Endodermal cell (in vitro differentiated cells): ENCODE results near the gene ERCC6L. TPM values are rescaled to one million over a fixed set of nuclear protein-coding genes. Genes with fewer than 3 reads are reported as not detected.

Source experiments
- DNase-seq: peaks from one replicate; pipeline ENCODE4 v3.0.0-alpha.2; 2017
- H3K27ac ChIP-seq: 2 replicates; pipeline ENCODE4 v1.5.1; 2013; ENCODE audit warnings: mild to moderate bottlenecking, low read depth, low read length, moderate library complexity
- H3K27me3 ChIP-seq: 2 replicates; pipeline ENCODE4 v1.6.1; 2013; ENCODE audit warnings: mild to moderate bottlenecking, low read length, moderate library complexity; ENCODE audit not compliant: insufficient read depth, control insufficient read depth, poor library complexity, severe bottlenecking
- H3K36me3 ChIP-seq: 2 replicates; pipeline ENCODE4 v1.7.0; 2013; ENCODE audit warnings: mild to moderate bottlenecking, low read length, moderate library complexity; ENCODE audit not compliant: control insufficient read depth, insufficient read depth
- H3K4me1 ChIP-seq: one replicate; pipeline ENCODE4 v1.7.0; 2013; ENCODE audit warnings: low read length; ENCODE audit not compliant: control insufficient read depth, insufficient read depth
- H3K4me3 ChIP-seq: 2 replicates; pipeline ENCODE4 v1.5.1; 2013; ENCODE audit warnings: mild to moderate bottlenecking, low read length, moderate library complexity
- H3K9ac ChIP-seq: 2 replicates; pipeline ENCODE4 v1.6.1; 2013; ENCODE audit warnings: mild to moderate bottlenecking, low read length, moderate library complexity; ENCODE audit not compliant: poor library complexity, severe bottlenecking; ENCODE audit errors: extremely low read depth
- H3K9me3 ChIP-seq: 2 replicates; pipeline ENCODE4 v1.6.1; 2013; ENCODE audit warnings: mild to moderate bottlenecking, low read length, moderate library complexity; ENCODE audit not compliant: control insufficient read depth
- H3K27ac Mint-ChIP-seq: 2 replicates; pipeline ENCODE4 v1.8.0; 2020; ENCODE audit warnings: mixed read lengths
- H3K27me3 Mint-ChIP-seq: 2 replicates; pipeline ENCODE4 v1.8.0; 2021; ENCODE audit warnings: mild to moderate bottlenecking, mixed read lengths; ENCODE audit not compliant: insufficient read depth
- H3K36me3 Mint-ChIP-seq: 2 replicates; pipeline ENCODE4 v1.8.0; 2020; ENCODE audit warnings: low read depth, mixed read lengths
- H3K4me1 Mint-ChIP-seq: 2 replicates; pipeline ENCODE4 v1.8.0; 2020; ENCODE audit warnings: mixed read lengths
- H3K4me3 Mint-ChIP-seq: 2 replicates; pipeline ENCODE4 v1.8.0; 2020; ENCODE audit warnings: mild to moderate bottlenecking, moderate library complexity, mixed read lengths
- H3K9me3 Mint-ChIP-seq: 2 replicates; pipeline ENCODE4 v1.8.0; 2020; ENCODE audit warnings: mild to moderate bottlenecking, mixed read lengths
- WGBS, 2 experiments: methylation state at CpG; one replicate each; pipeline versions ENCODE4 v1.1.5 to v1.1.7; 2013; ENCODE audit warnings: missing lambda C conversion rate in 2 of 2, mixed read lengths in 1 of 2; ENCODE audit not compliant: insufficient coverage in 1 of 2, insufficient read length in 1 of 2; 5-methylcytosine and 5-hydroxymethylcytosine counted together
- total RNA-seq, 2 donors: library from RNA; stranded (reverse); fragmentation: NEBNext Ultra II Directional in 1 of 2; extraction: Animal tissue kit (Norgen Biotek cat#: 25700) in 1 of 2; gene quantifications; 2 replicates in 1 of 2; 3 replicates in 1 of 2; pipeline ENCODE4 v1.2.1, GENCODE V29; 2021
- TF ChIP-seq, protein P1 (sequence below): fragments of 200-600 bp; sonication (generic); conservative IDR thresholded peaks from 2 replicates; pipeline ENCODE4 v1.5.0; 2021; ENCODE audit warnings: antibody characterized with exemption, mild to moderate bottlenecking

ERCC6L gene
- total RNA-seq, 2 donors from 2014 or later: 11.3 to 17.9 TPM

DNA sequence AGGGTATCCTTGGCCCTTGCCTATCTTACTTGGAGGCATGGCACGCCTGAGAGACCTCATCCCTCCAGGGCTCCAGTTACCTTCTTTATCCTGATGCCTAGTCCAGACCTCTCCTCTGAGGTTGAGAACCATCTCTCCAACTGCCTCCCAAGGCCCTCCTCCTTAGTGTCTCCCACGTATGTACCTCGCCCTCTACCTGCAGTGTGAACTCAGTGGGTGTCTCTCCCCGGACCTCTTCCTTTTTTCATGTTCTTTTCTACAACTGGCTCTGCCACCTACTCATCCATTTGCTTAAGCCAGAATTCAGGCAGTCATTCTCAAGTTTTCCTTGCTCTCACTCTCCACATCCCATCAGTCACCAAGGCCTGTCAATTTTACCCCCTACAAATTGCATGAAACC, 21.6 kb upstream of the ERCC6L start:
- no peaks in the 10 kb centered on the region for H3K9me3 ChIP-seq
- Mint-ChIP-seq H3K27me3 (peaks cover 9% of the 10 kb centered on the region), H3K4me1 (peaks cover 20% of the 10 kb centered on the region), H3K9me3 (peaks cover 43% of the 10 kb centered on the region), H3K27ac (no peak overlapping the region), H3K36me3 (no peaks in the 10 kb centered on the region), H3K4me3 (no peak overlapping the region)
- no peak overlapping the region for H3K27ac ChIP-seq
- no peaks in the 10 kb centered on the region for H3K36me3 ChIP-seq
- H3K4me1 ChIP-seq: no peaks in the 10 kb centered on the region
- TF ChIP-seq, protein P1, sequence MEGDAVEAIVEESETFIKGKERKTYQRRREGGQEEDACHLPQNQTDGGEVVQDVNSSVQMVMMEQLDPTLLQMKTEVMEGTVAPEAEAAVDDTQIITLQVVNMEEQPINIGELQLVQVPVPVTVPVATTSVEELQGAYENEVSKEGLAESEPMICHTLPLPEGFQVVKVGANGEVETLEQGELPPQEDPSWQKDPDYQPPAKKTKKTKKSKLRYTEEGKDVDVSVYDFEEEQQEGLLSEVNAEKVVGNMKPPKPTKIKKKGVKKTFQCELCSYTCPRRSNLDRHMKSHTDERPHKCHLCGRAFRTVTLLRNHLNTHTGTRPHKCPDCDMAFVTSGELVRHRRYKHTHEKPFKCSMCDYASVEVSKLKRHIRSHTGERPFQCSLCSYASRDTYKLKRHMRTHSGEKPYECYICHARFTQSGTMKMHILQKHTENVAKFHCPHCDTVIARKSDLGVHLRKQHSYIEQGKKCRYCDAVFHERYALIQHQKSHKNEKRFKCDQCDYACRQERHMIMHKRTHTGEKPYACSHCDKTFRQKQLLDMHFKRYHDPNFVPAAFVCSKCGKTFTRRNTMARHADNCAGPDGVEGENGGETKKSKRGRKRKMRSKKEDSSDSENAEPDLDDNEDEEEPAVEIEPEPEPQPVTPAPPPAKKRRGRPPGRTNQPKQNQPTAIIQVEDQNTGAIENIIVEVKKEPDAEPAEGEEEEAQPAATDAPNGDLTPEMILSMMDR: no peak
- no peak overlapping the region for H3K4me3 ChIP-seq
- H3K9ac ChIP-seq: no peak overlapping the region
- DNase-seq: no peak
- H3K27me3 ChIP-seq: no peaks in the 10 kb centered on the region
- WGBS, 2 experiments: 91 to 100% methylated on average over 1 to 4 of the region's 4 CpGs

DNA sequence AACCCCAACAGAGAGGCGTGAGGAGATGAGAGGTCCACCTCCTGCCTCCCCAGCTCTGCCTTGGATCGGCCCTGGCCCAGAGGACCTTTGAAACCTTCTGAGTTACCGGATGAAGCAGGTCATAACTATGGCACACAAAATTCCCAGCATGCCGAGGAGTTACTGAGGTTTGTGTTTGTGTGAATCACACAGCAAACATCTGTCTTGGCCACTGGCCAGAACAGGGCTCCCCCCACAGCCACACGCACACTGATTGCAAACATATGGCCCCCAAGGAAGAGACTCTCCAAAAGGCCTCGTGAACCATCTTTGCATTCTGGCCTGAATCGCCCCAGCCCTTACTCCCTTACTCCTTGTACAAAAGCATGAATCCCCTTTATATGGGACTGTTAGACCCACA, 19.3 kb upstream of the ERCC6L start:
- no peaks in the 10 kb centered on the region for H3K27me3 ChIP-seq
- Mint-ChIP-seq H3K36me3 (no peaks in the 10 kb centered on the region), H3K27ac (no peak overlapping the region), H3K4me3 (no peak overlapping the region), H3K4me1 (peaks cover 32% of the 10 kb centered on the region), H3K9me3 (peaks cover 48% of the 10 kb centered on the region), H3K27me3 (peaks cover 10% of the 10 kb centered on the region)
- no peaks in the 10 kb centered on the region for H3K9me3 ChIP-seq
- no peak overlapping the region for H3K27ac ChIP-seq
- DNase-seq: no peak
- no peak overlapping the region for H3K4me3 ChIP-seq
- H3K36me3 ChIP-seq: no peaks in the 10 kb centered on the region
- no peak overlapping the region for H3K9ac ChIP-seq
- WGBS, 2 experiments: 83 to 90% methylated on average over 2 to 7 of the region's 7 CpGs
- TF ChIP-seq, protein P1: no peak
- no peaks in the 10 kb centered on the region for H3K4me1 ChIP-seq

DNA sequence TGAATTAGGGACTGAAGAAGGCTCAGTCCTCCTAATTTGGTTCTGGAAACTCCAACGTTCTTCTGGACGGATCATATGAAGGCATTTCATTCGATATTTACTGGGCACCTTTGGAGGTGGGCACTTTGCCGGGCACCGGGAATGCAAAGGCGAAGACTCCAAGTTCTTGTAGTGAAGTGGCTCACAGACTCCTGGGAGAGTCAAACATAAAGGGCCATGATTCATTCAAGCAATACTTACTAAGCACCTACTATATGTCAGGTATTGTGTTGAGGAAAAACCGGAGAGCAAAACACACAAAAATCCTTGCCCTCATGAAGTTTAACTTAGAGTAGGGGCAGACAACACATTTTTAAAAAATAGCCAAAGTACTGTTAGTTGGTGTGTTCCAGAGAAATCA, 17.0 kb upstream of the ERCC6L start:
- H3K27ac Mint-ChIP-seq: no peak overlapping the region
- no peaks in the 10 kb centered on the region for H3K36me3 ChIP-seq
- peaks cover 17% of the 10 kb centered on the region for H3K4me1 Mint-ChIP-seq
- no peak for DNase-seq
- no peaks in the 10 kb centered on the region for H3K4me1 ChIP-seq
- TF ChIP-seq, protein P1: no peak
- H3K9me3 ChIP-seq: no peaks in the 10 kb centered on the region
- H3K4me3 Mint-ChIP-seq: peak overlapping the region; percentile 40
- no peak overlapping the region for H3K27ac ChIP-seq
- no peaks in the 10 kb centered on the region for H3K27me3 ChIP-seq
- peaks cover 58% of the 10 kb centered on the region for H3K9me3 Mint-ChIP-seq
- H3K36me3 Mint-ChIP-seq: peaks cover 2% of the 10 kb centered on the region
- no peak overlapping the region for H3K4me3 ChIP-seq
- WGBS, 2 experiments: 80% methylated on average over 6 of the region's 7 CpGs; no CpG with 5 or more reads in 1 of the 2 experiments
- peaks cover 10% of the 10 kb centered on the region for H3K27me3 Mint-ChIP-seq
- no peak overlapping the region for H3K9ac ChIP-seq
